H1 (cell line): ENCODE measurements around the gene SOX8.

Experiments used
- BACH1 ChIP-seq: IDR thresholded peaks from 2 replicates; pipeline ENCODE4 v1.6.1; 2012; ENCODE audit warnings: low read length, improper control_type of control experiment
- CHD1 ChIP-seq: IDR thresholded peaks from 2 replicates; pipeline ENCODE4 v1.6.1; 2012; ENCODE audit warnings: low read depth, low read length, improper control_type of control experiment
- CTCF ChIP-seq, 3 experiments: IDR thresholded peaks; 1 replicate in 2 of 3; 2 replicates in 1 of 3; pipeline versions ENCODE4 v1.5.1 to v1.6.1; 2011; ENCODE audit warnings: low read length in 3 of 3, mild to moderate bottlenecking in 3 of 3, inconsistent platforms in 2 of 3, low read depth in 1 of 3, moderate library complexity in 1 of 3; ENCODE audit not compliant: insufficient read depth in 1 of 3; ENCODE audit errors: control extremely low read depth in 1 of 3
- EP300 ChIP-seq, 2 experiments: IDR thresholded peaks; 1 replicate in 1 of 2; 2 replicates in 1 of 2; pipeline ENCODE4 v1.6.1; 2011 to 2012; ENCODE audit warnings: low read depth in 2 of 2, low read length in 2 of 2, mild to moderate bottlenecking in 2 of 2, borderline replicate concordance in 1 of 2, inconsistent platforms in 1 of 2, moderate library complexity in 1 of 2
- EZH2 ChIP-seq: fragments of 200-600 bp; sonication (generic); IDR thresholded peaks from 2 replicates; pipeline ENCODE4 v1.7.1; 2012; ENCODE audit warnings: low read depth, mild to moderate bottlenecking, moderate library complexity, low read length, inconsistent platforms; ENCODE audit not compliant: severe bottlenecking
- KDM1A ChIP-seq: fragments of 200-600, 300-600 bp; sonication (generic); IDR thresholded peaks from 2 replicates; pipeline ENCODE4 v1.7.1; 2016; ENCODE audit warnings: mild to moderate bottlenecking, low read length, borderline replicate concordance
- MAX ChIP-seq: IDR thresholded peaks from 2 replicates; pipeline ENCODE4 v1.6.1; 2012; ENCODE audit warnings: inconsistent platforms
- POLR2A ChIP-seq, 2 experiments: IDR thresholded peaks; 1 replicate in 1 of 2; 2 replicates in 1 of 2; pipeline ENCODE4 v1.6.1; 2011; ENCODE audit warnings: low read depth in 2 of 2, low read length in 2 of 2, mild to moderate bottlenecking in 2 of 2; ENCODE audit errors: control extremely low read depth in 1 of 2
- RAD21 ChIP-seq, 2 experiments: IDR thresholded peaks in 1 of 2; conservative IDR thresholded peaks in 1 of 2; 2 replicates each; pipeline ENCODE4 v1.6.1; 2011; ENCODE audit warnings: low read depth in 2 of 2, low read length in 2 of 2, improper control_type of control experiment in 1 of 2, inconsistent platforms in 1 of 2, mild to moderate bottlenecking in 1 of 2, moderate library complexity in 1 of 2
- RFX5 ChIP-seq: IDR thresholded peaks from 2 replicates; pipeline ENCODE4 v1.6.1; 2011; ENCODE audit warnings: low read depth, low read length, improper control_type of control experiment, borderline replicate concordance
- RXRA ChIP-seq: IDR thresholded peaks from 2 replicates; pipeline ENCODE4 v1.6.1; 2011; ENCODE audit warnings: low read depth, mild to moderate bottlenecking, low read length, moderate library complexity; ENCODE audit not compliant: insufficient read depth
- TAF1 ChIP-seq: IDR thresholded peaks from 2 replicates; pipeline ENCODE4 v1.6.1; 2011; ENCODE audit warnings: mild to moderate bottlenecking, low read depth, low read length
- ZNF274 ChIP-seq: IDR thresholded peaks from 2 replicates; pipeline ENCODE4 v1.7.0; 2012; ENCODE audit warnings: low read length, borderline replicate concordance; ENCODE audit errors: extremely low read depth

GRCh38 chr16:971582-971905, 10.0 kb upstream of the SOX8 start:
- TF ChIP-seq ZNF274 (no peak), EP300 (IDR thresholded peaks at IDR 0.05; ENCODE audit: borderline replicate concordance in 1 of 2, low read depth in 2 of 2, low read length in 2 of 2) (no peak), TAF1 (no peak), BACH1 (no peak), CTCF (IDR thresholded peaks at IDR 0.05; ENCODE audit: control extremely low read depth in 1 of 3, insufficient read depth in 1 of 3, low read depth in 1 of 3, low read length in 3 of 3) (no peak), RXRA (no peak), EZH2 (no peak), POLR2A (IDR thresholded peaks at IDR 0.05; ENCODE audit: control extremely low read depth in 1 of 2, low read depth in 2 of 2, low read length in 2 of 2) (no peak), MAX (no peak), RFX5 (no peak), RAD21 (IDR thresholded peaks at IDR 0.05 in 1 of 2, conservative IDR thresholded peaks at IDR 0.05 in 1 of 2; ENCODE audit: low read depth in 2 of 2, low read length in 2 of 2) (no peak), KDM1A (no peak), CHD1 (no peak)
